ENCODE measurements around the gene CACNA1E.

Gene CACNA1E

DNA sequence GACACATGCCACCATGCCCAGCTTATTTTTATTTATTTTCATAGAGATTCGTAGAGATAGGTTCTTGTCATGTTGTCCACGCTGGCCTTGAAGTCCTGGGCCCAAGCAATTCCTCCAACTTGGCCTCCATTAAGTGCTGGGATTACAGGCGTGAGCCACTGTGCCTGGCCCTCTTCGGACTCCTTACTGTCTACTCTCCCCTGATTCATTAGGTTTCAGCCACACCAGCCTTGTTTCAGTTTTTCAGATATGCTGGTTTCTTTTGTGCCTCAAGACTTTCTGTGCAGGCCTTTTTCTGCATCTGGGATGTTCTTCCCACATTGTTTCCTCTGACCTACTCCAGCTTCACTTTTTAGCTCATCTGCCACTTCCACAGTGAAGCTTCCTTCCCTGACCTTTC, 85.4 kb downstream of the CACNA1E start:
- TF ChIP-seq, protein P1, sequence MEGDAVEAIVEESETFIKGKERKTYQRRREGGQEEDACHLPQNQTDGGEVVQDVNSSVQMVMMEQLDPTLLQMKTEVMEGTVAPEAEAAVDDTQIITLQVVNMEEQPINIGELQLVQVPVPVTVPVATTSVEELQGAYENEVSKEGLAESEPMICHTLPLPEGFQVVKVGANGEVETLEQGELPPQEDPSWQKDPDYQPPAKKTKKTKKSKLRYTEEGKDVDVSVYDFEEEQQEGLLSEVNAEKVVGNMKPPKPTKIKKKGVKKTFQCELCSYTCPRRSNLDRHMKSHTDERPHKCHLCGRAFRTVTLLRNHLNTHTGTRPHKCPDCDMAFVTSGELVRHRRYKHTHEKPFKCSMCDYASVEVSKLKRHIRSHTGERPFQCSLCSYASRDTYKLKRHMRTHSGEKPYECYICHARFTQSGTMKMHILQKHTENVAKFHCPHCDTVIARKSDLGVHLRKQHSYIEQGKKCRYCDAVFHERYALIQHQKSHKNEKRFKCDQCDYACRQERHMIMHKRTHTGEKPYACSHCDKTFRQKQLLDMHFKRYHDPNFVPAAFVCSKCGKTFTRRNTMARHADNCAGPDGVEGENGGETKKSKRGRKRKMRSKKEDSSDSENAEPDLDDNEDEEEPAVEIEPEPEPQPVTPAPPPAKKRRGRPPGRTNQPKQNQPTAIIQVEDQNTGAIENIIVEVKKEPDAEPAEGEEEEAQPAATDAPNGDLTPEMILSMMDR (IDR thresholded peaks at IDR 0.05; ENCODE audit: low read depth, low read length): no peak
- no peak for DNase-seq
- no peaks in the 10 kb centered on the region for H3K9me3 ChIP-seq
- H3K27me3 ChIP-seq: no peaks in the 10 kb centered on the region
- H3K4me3 ChIP-seq (ENCODE audit: low read depth, low read length): no peak overlapping the region
- no peaks in the 10 kb centered on the region for H3K4me1 ChIP-seq
- H3K36me3 ChIP-seq: no peaks in the 10 kb centered on the region

DNA sequence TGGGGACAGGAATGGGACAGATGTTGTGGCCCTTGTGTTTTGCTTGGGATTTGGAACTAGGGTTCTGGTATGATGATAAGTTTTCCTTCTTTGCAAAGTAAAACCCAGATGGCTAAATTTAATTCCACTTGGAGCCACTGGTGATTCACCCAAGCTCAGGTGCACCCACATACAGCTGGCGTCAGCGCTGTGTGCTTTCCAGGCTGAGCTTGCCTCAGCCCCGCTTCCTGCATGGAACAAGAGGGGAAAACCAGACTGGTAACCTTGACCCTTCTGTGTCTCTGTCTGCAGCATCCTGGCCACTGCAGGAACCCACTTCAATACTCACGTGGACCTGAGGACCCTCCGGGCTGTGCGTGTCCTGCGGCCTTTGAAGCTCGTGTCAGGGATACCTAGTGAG, 94.2 kb downstream of the CACNA1E start:
- no peaks in the 10 kb centered on the region for H3K27me3 ChIP-seq
- H3K4me3 ChIP-seq (ENCODE audit: low read depth, low read length): no peak overlapping the region
- H3K9me3 ChIP-seq: no peaks in the 10 kb centered on the region
- TF ChIP-seq, protein P1 (IDR thresholded peaks at IDR 0.05; ENCODE audit: low read depth, low read length): no peak
- no peak for DNase-seq
- H3K36me3 ChIP-seq: no peaks in the 10 kb centered on the region
- no peaks in the 10 kb centered on the region for H3K4me1 ChIP-seq

DNA sequence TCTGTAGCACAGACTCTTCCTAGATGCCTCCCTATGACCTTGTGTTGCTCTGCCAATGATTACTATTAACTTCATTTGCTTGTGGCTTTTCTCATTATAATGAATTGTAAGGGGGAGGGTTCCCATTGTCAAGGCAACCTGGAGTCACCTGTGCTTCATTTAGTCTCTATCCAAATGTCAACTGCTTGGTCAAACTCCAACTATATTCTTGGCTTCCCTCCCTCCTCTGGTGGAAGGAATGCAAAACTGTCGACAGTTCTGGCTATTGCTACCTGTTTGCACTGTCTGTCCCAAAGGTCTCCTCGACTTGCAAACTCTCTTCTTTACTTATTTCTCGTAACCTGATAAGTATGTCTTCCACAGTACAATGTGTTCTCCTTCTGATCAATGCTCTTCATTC, 100.3 kb downstream of the CACNA1E start:
- TF ChIP-seq, protein P1 (IDR thresholded peaks at IDR 0.05; ENCODE audit: low read depth, low read length): peak; percentile 6; the same call in 1 of the 2 replicates
- no peak for DNase-seq

DNA sequence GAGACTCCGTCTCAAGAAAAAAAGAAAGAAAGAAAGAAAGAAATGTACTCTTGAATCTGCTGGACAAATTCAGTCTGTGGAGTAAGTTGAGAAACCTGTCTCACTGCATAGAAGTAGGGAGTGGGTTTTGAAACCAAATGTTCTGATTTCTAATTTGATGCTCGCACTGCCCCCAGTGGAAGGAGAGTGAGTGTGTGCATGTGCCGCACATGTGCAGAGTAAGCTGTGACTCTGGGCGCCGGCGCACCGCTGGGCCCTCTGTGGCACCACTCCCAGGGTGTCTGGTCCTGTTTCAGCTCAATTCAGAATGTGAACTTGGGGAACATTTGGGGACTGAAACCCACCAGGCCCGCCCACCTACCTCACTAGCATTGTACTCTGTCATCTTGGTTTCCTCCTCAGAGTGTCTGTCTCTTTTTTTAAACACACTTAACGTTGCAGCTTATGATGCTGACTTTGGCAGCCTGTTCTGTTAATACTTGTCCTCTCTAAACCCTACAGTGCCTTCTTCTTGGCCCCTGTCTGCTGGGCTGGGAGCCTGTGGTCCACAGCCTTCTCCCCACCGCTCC, 104.6 kb downstream of the CACNA1E start:
- no peaks in the 10 kb centered on the region for H3K4me1 ChIP-seq
- TF ChIP-seq, protein P1 (IDR thresholded peaks at IDR 0.05; ENCODE audit: low read depth, low read length): peak; percentile 46
- no peaks in the 10 kb centered on the region for H3K9me3 ChIP-seq
- DNase-seq: peak; percentile 22
- no peaks in the 10 kb centered on the region for H3K36me3 ChIP-seq
- H3K27me3 ChIP-seq: no peaks in the 10 kb centered on the region
- H3K4me3 ChIP-seq (ENCODE audit: low read depth, low read length): no peak overlapping the region

More for the DNA sequence above, 100.3 kb downstream of the CACNA1E start:
- Histone ChIP-seq H3K9me3 (no peaks in the 10 kb centered on the region), H3K36me3 (no peaks in the 10 kb centered on the region), H3K4me1 (no peaks in the 10 kb centered on the region), H3K27me3 (no peaks in the 10 kb centered on the region), H3K4me3 (ENCODE audit: low read depth, low read length) (no peak overlapping the region)

DNA sequence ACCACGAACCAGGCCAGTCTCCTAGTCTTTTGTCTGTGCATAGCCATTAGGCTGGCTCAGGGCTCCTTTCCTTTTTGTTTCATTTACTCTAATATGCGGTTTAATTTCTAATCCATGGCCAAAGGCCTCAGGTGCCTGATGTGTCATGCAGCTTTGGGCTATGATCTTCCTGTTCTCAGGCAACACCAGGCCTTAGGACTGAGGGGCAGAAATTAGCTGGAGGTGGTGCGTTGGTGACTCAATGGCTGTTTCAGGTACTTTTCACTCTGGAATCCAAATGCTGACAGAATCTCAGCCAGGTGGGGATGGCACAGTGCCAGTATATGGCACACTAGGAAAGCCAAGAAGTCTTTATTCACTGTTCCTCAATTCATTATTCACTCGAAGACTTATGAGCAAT, 105.3 kb downstream of the CACNA1E start:
- no peak for DNase-seq
- TF ChIP-seq, protein P1 (IDR thresholded peaks at IDR 0.05; ENCODE audit: low read depth, low read length): no peak
- H3K4me1 ChIP-seq: no peaks in the 10 kb centered on the region
- H3K27me3 ChIP-seq: 0 out of 2 replicates have a peak, but pooled peaks cover 2% of the 10 kb centered on the region
- no peak overlapping the region for H3K4me3 ChIP-seq (ENCODE audit: low read depth, low read length)
- no peaks in the 10 kb centered on the region for H3K9me3 ChIP-seq
- H3K36me3 ChIP-seq: no peaks in the 10 kb centered on the region

DNA sequence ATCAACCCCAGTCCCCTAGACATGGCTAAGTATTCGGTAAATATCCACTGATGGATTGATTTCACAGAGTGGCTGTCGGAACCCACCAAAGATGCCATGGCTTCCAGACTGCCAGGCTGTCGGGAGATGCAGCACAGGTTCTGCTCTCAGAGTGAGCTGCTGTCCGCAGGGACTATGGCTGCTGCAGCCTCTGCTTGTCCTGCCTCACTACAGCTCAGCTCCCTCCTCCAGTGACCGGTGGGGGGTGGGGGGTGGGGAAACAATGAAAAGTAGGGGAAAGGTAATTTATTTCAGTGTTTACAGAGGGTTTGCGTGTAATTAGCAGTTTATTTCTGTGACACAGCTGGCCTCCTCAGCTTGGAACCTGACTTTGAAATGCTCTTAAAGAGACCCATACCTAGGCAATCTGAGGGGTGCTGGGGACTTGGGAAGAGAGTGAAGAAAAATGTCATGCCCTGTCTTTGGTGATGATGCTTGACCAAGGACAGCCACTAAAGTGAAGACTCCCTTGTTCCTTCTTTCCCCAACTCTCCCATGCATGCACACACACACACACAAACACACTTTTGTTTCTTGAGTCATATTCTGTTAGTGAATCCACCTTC, 109.0 kb downstream of the CACNA1E start:
- Histone ChIP-seq H3K4me3 (ENCODE audit: low read depth, low read length) (no peak overlapping the region), H3K36me3 (no peaks in the 10 kb centered on the region), H3K9me3 (no peaks in the 10 kb centered on the region), H3K27me3 (0 out of 2 replicates have a peak, but pooled peaks cover 2% of the 10 kb centered on the region), H3K4me1 (no peaks in the 10 kb centered on the region)
- DNase-seq: no peak
- TF ChIP-seq, protein P1 (IDR thresholded peaks at IDR 0.05; ENCODE audit: low read depth, low read length): no peak

All from BE2C (cell line).